Measurements from ENCODE around the gene SPATA16.

DNA sequence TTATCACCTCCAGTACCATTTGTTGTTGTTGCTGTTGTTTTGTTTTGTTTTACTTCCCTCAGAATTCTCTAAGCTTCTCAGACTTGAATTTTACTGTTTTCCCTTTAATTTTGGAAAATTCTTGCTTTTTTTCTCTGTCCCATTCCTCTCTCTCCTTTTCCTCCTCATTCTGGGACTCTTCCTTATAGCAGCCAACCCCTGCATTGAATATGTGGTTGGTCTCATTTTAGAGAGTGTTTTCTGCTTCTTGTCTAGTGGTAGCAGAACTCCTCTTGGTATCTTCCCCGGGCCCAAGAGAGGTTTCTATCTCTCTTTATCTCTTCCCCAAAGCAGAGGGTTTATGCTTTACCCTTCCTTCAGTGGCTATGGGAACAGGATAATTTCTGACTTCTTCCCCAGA lies 113.6 kb downstream of the SPATA16 start:
- TF ChIP-seq CTCF (IDR thresholded peaks at IDR 0.05) = no peak
- TF ChIP-seq POLR2A (IDR thresholded peaks at IDR 0.05) = no peak
- no peak for TF ChIP-seq POLR2AphosphoS5 (IDR thresholded peaks at IDR 0.05)
- no peak for TF ChIP-seq EP300 (IDR thresholded peaks at IDR 0.05)

Data from sigmoid colon (tissue), 4 donors.